GM21526 (cell line): Measurements from ENCODE around the gene IGFL4.
A peak's percentile ranks its signal among the peaks of the same experiment; 100 is the strongest.

Source experiments
- ATAC-seq: cut with Tn5 transposase; IDR thresholded peaks from one replicate; pipeline ENCODE4 v1.9.1; 2021; ENCODE audit warnings: moderate library complexity; ENCODE audit not compliant: unreplicated experiment, low FRiP score

Gene IGFL4

DNA sequence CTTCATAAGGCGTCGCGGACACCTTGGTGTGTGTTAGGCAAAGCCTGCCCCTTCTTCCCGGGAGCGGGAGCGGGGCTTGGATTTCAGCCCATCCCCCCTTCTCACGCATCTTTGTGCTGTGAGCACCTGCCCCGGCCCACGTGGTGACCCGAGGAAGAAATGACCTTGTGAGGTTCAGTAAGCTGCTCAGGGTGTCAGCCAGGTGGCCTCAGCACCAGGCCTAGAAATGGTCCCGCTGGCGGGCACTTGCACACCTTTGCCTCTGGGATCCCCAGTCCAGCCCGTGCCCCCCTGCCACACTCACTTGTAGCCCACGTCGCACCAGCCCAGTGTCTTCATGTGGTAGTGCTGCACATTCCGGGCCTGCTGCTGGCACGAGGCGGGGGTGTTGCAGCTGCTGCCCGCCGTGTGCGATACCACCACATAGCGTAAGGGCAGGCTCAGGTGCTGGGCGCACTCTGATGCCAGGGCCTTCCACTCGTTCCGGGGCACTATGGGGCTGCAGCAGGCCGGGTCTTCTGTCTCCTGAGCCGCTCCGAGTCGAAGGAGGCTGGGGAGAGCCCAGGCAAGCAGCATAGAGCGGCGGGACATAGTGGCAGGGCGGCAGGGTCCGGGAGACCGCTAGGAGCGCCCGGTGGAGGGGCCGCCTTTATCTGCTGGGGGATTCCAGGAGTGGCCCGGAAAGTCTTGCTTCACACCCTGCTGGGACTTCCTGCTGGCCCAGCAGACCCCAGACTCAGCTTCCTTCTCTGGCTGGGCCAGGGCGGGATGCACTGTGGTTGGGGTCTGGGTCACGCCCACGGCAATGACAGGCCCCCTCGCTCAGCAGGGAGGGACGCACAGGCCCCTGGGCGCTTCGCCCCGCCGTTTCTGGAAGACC, 18.1 kb downstream of the IGFL4 start, which contains the start of gene PGLYRP1:
TSS of gene PGLYRP1 (minus strand) at position 623 of the 880 bp plus-strand sequence. CDS start at position 591, 32 bp downstream.
- no peak for ATAC-seq

- ATAC-seq, result no peak
Measured at GRCh38 chr19:46022061-46022430, 18.8 kb downstream of the IGFL4 start.

GRCh38 chr19:46021531-46022041, 19.2 kb downstream of the IGFL4 start:
- ATAC-seq, result no peak

GRCh38 chr19:46020819-46021125, 20.0 kb downstream of the IGFL4 start:
- ATAC-seq, result no peak

DNA sequence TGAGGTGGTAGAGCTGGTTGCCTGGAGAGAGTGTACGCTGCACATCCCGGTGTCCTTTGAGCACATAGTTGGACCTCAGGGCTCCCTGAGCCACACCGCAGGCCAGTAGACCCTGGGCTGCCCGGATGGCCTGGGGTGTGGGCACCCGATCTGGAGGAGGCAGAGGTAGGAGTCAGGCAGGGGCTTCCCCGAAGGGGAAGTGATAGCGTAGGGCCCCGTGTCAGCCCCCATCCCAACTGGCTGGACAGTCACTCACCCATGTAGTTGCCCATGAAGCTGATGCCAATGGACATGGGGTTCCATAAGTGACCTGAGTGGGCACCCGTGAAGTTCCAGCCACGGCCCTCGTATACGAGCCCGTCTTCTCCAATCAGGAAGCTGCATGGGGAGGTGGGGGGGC, 21.5 kb downstream of the IGFL4 start:
- no peak for ATAC-seq

- ATAC-seq, result no peak
Measured at GRCh38 chr19:46018729-46019251, 22.0 kb downstream of the IGFL4 start.

GRCh38 chr19:46017874-46018675, 22.7 kb downstream of the IGFL4 start:
- no peak for ATAC-seq

DNA sequence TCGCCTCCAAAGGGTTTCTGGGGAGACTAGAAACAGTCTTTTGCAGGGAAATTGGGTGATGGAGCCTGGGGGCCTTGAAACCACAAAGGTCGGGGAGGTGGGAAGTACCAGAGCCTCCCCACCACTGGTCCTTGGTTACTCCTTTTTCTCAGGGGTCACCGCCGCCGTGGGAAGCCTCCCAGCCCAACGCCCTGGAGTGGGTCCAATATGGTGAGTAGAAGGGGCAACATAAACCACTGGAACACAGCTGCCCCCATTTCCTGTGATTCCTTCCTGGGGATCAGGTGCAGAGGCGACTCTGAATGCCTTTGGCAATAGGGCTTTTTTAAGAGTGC, 23.7 kb downstream of the IGFL4 start:
- ATAC-seq, result no peak

- ATAC-seq, result peak; percentile 52
Measured at GRCh38 chr19:46016426-46017094, 24.2 kb downstream of the IGFL4 start.

- ATAC-seq, result no peak
Measured at GRCh38 chr19:46015687-46016425, 24.9 kb downstream of the IGFL4 start.

DNA sequence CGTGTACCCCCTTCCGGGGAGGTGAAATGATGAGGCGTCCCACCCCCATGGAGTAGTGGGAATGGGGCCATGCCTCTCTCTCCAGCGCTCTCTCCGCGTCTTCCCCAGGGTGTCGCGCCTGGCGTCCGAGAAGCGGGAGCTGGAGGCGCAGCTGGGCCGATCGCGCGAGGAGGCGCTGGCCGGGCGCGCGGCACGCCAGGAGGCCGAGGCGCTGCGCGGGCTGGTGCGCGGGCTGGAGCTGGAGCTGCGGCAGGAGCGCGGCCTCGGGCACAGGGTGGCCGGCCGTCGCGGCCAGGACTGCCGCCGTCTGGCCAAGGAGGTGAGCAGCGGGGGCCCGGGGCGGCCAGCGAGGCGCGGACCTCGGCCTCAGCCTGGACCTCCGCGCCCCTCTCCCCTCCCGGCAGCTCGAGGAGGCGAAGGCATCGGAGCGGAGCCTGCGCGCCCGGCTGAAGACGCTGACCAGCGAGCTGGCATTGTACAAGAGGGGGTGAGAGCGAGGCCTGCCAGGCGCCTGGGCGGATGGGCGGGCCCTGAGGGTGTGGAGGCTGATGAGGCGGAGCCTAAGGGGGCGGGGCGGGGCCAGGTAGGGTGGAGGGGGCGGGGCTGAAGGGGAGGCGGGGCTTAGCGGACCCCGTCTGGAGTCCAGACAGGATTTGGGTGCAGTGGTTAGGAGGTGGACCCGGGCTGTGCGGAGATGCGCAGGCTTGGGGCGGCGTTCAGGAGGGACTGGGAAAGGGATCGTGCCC, 25.7 kb downstream of the IGFL4 start:
- ATAC-seq, result no peak

- no peak for ATAC-seq
Measured at GRCh38 chr19:46014534-46014933, 26.3 kb downstream of the IGFL4 start.

GRCh38 chr19:46009530-46010510, 31.0 kb downstream of the IGFL4 start:
- no peak for ATAC-seq

GRCh38 chr19:46006411-46006810, 34.4 kb downstream of the IGFL4 start:
- no peak for ATAC-seq

DNA sequence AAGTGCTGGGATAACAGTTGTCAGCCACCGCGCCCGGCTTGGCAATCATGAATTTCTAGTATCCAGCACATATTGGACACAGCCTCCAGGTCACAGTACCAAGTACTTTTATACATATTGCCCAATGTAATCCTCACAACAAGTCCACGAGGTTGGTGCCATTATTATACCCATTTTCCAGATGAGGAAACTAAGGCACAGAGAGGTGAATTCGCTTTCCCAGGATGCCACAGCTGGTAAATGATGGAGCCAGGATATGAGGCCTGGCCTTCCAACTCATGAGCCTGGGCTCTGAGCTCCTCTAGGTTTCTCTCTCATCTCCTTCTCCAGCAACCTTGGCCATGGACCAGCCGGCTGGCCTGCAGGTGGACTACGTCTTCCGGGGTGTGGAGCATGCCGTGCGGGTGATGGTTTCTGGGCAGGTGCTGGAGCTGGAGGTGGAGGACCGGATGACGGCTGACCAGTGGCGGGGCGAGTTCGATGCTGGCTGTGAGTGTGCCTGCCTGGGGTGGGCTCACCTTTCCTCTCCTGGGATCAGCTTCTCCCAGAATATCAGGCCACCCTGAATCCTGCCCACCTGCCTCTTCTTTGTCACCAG, 38.0 kb downstream of the IGFL4 start:
- ATAC-seq, result no peak

GRCh38 chr19:46000491-46001246, 40.1 kb downstream of the IGFL4 start:
- no peak for ATAC-seq

- no peak for ATAC-seq
Measured at GRCh38 chr19:45999653-46000121, 41.1 kb downstream of the IGFL4 start.
